Measurements from ENCODE around the gene PPM1D. TPM values are rescaled to one million over a fixed set of nuclear protein-coding genes. Genes with fewer than 3 reads are reported as not detected.

The PPM1D gene
- total RNA-seq, 1 experiment from 2014 or later = 19.0 TPM

DNA sequence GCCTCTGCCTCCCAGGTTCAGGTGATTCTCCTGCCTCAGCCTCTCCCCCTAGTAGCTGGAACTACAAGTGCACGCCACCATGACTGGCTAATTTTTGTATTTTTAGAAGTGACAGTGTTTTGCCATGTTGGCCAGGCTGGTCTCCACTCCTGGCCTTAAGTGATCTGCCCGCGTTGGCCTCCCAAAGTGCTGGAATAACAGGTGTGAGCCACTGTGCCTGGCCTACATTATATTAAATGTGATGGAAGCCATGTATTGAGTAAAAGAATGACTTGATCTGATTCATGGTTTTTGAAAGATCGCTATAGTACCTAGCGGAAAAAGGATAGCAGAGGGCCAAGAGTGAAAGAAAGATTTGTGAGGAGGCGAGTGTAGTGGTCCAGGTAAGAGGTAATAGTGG, 2.7 kb upstream of the PPM1D start:
- Histone ChIP-seq H4K5ac (ENCODE audit: insufficient read length, low read depth, low read length) (no peak overlapping the region), H3K18ac (ENCODE audit: insufficient read length, low read depth, low read length) (no peak overlapping the region), H3K79me2 (ENCODE audit: insufficient read depth, low read length) (peaks cover 5% of the 10 kb centered on the region; the same call in 1 of the 2 replicates), H3K23ac (ENCODE audit: insufficient read length, low read depth, low read length) (no peak overlapping the region), H3K4ac (ENCODE audit: low read depth, low read length) (no peak overlapping the region), H3K27ac (ENCODE audit: insufficient read length, low read depth, low read length) (no peak overlapping the region), H4K8ac (replicated peaks; ENCODE audit: insufficient read length, low read depth, low read length) (no peak overlapping the region), H3K14ac (ENCODE audit: insufficient read depth, low read length) (no peak overlapping the region), H3K9ac (ENCODE audit: extremely low read depth, insufficient read length, low read length) (no peak overlapping the region), H2BK20ac (ENCODE audit: low read depth, low read length, poor library complexity, severe bottlenecking) (no peak overlapping the region), H4K91ac (ENCODE audit: insufficient read length, low read depth, low read length) (no peak overlapping the region), H2BK15ac (ENCODE audit: low read depth, low read length) (no peak overlapping the region), H2BK12ac (ENCODE audit: insufficient read length, low read depth, low read length) (no peak overlapping the region), H3K23me2 (ENCODE audit: insufficient read length, low read depth, low read length, poor library complexity, severe bottlenecking) (peaks cover 9% of the 10 kb centered on the region), H3K79me1 (ENCODE audit: insufficient read depth, low read depth, low read length, poor library complexity, severe bottlenecking) (no peaks in the 10 kb centered on the region), H3K56ac (ENCODE audit: insufficient read length, low read depth, low read length) (no peak overlapping the region), H2BK5ac (ENCODE audit: insufficient read length, low read length) (no peak overlapping the region), H3T11ph (ENCODE audit: low read length) (no peak overlapping the region), H2AK5ac (ENCODE audit: insufficient read length, low read length) (no peak overlapping the region), H3K9me3 (ENCODE audit: control insufficient read depth, low read depth, low read length) (no peaks in the 10 kb centered on the region), H3K4me1 (ENCODE audit: insufficient read depth, low read length) (no peaks in the 10 kb centered on the region), H3K4me2 (ENCODE audit: insufficient read depth, insufficient read length, low read length) (no peak overlapping the region), H2BK120ac (ENCODE audit: low read depth, low read length, poor library complexity, severe bottlenecking) (no peak overlapping the region), H2AFZ (ENCODE audit: low read length) (no peak overlapping the region), H4K20me1 (ENCODE audit: control insufficient read depth, insufficient read depth, insufficient read length) (no peaks in the 10 kb centered on the region), H3K27me3 (ENCODE audit: insufficient read depth, low read length) (no peaks in the 10 kb centered on the region)
- H3K36me3 Mint-ChIP-seq (ENCODE audit: insufficient read depth in 1 of 3, low read depth in 3 of 3) = no peaks in the 10 kb centered on the region
- no peak overlapping the region for H3K27ac Mint-ChIP-seq
- TF ChIP-seq, protein P1, sequence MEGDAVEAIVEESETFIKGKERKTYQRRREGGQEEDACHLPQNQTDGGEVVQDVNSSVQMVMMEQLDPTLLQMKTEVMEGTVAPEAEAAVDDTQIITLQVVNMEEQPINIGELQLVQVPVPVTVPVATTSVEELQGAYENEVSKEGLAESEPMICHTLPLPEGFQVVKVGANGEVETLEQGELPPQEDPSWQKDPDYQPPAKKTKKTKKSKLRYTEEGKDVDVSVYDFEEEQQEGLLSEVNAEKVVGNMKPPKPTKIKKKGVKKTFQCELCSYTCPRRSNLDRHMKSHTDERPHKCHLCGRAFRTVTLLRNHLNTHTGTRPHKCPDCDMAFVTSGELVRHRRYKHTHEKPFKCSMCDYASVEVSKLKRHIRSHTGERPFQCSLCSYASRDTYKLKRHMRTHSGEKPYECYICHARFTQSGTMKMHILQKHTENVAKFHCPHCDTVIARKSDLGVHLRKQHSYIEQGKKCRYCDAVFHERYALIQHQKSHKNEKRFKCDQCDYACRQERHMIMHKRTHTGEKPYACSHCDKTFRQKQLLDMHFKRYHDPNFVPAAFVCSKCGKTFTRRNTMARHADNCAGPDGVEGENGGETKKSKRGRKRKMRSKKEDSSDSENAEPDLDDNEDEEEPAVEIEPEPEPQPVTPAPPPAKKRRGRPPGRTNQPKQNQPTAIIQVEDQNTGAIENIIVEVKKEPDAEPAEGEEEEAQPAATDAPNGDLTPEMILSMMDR (conservative IDR thresholded peaks at IDR 0.05) = no peak
- H3K4me1 Mint-ChIP-seq = peaks cover 12 to 15% of the 10 kb centered on the region in 2 experiments
- H3K9me3 Mint-ChIP-seq = no peaks in the 10 kb centered on the region; a peak in 1 of 5 replicates
- H3K27me3 Mint-ChIP-seq (ENCODE audit: low read depth) = no peaks in the 10 kb centered on the region
- no peak for DNase-seq
- no peak overlapping the region for H3K4me3 Mint-ChIP-seq
- no CpG with 5 or more reads among the region's 6 CpGs for WGBS (ENCODE audit: extremely low coverage, insufficient read length, low lambda C conversion rate)
